ENCODE results near the gene C1orf185.

Gene C1orf185

DNA sequence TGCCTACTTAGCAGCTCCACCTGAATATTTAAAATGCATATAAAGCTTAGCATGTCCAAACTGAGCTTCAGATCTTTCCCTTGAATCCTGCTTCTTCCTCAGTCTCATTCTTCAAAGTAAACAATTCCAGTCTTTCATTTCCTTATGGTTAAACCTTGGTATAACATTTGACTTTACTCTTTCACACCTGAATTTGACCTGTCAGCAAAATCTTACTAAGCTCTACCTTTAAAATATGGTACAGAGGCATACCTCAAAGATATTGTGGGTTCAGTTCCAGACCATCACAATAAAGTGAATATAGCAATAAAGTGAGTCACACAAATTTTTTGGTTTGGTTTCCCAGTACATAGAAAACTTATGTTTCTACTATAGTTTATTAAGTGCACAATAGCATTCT, 91.5 kb downstream of the C1orf185 start:
- H3K9me3 ChIP-seq (ENCODE audit: control insufficient read depth, low read length): no peaks in the 10 kb centered on the region
- no peaks in the 10 kb centered on the region for H3K4me1 ChIP-seq (ENCODE audit: control insufficient read depth, insufficient read depth, low read length, poor library complexity, severe bottlenecking)
- H3K4me3 ChIP-seq (ENCODE audit: insufficient read depth, low read depth, low read length, poor library complexity, severe bottlenecking): no peak overlapping the region
- H3K27ac ChIP-seq (ENCODE audit: insufficient read depth, low read length, poor library complexity, severe bottlenecking): no peak overlapping the region
- no peaks in the 10 kb centered on the region for H3K36me3 ChIP-seq (ENCODE audit: control insufficient read depth, insufficient read depth, low read length)
- no peak for DNase-seq
- H3K27me3 ChIP-seq (replicated peaks; ENCODE audit: control insufficient read depth, insufficient read depth, low read length, poor library complexity, severe bottlenecking): no peaks in the 10 kb centered on the region
